Calu3 (cell line): ENCODE results near the gene RADIL. TPM values are rescaled to one million over a fixed set of nuclear protein-coding genes. Genes with fewer than 3 reads are reported as not detected.

Source experiments
- BruUV-seq: library from RNA; stranded (reverse); fragments of 400-500 nt; replicated peaks from 2 replicates; lab custom pipeline; 2021; lab: Mats Ljungman, UMichigan
- CTCF ChIA-PET: fragments of 300-600 bp; sonication (Branson Sonifier 250); formaldehyde crosslinking; loops from one replicate; lab custom pipeline; 2022; ENCODE audit warnings: antibody characterized with exemption; lab: Charles Lee
- DNase-seq: peaks from one replicate; pipeline ENCODE4 v3.0.0; 2022
- H3K27ac Mint-ChIP-seq: one replicate; pipeline ENCODE4 v1.8.0; 2022; ENCODE audit warnings: mixed read lengths; ENCODE audit not compliant: unreplicated experiment
- H3K27me3 Mint-ChIP-seq: one replicate; pipeline ENCODE4 v1.8.0; 2022; ENCODE audit warnings: mixed read lengths; ENCODE audit not compliant: unreplicated experiment
- H3K36me3 Mint-ChIP-seq: one replicate; pipeline ENCODE4 v1.8.0; 2022; ENCODE audit warnings: mild to moderate bottlenecking, moderate library complexity, mixed read lengths; ENCODE audit not compliant: insufficient read depth, unreplicated experiment
- H3K4me1 Mint-ChIP-seq: one replicate; pipeline ENCODE4 v1.8.0; 2022; ENCODE audit warnings: mild to moderate bottlenecking, low read depth, mixed read lengths; ENCODE audit not compliant: unreplicated experiment
- H3K4me3 Mint-ChIP-seq: one replicate; pipeline ENCODE4 v1.8.0; 2022; ENCODE audit warnings: mild to moderate bottlenecking, low read depth, moderate library complexity, mixed read lengths; ENCODE audit not compliant: unreplicated experiment
- H3K9me3 Mint-ChIP-seq: one replicate; pipeline ENCODE4 v1.8.0; 2022; ENCODE audit warnings: low read depth, mixed read lengths; ENCODE audit not compliant: unreplicated experiment
- CTCF ChIP-seq: fragments of 200-600 bp; IDR thresholded peaks from one replicate; pipeline ENCODE4 v1.8.0; 2022; ENCODE audit warnings: antibody characterized with exemption; ENCODE audit not compliant: unreplicated experiment
- intact Hi-C: fragments of 100-400 bp; cut with micrococcal nuclease; formaldehyde crosslinking; loops from one replicate; pipeline ENCODE4 v1.10.0; 2022; ENCODE audit not compliant: unreplicated experiment
- microRNA-seq: library from miRNA; unstranded; fragments of <30 nt; microRNA quantifications from one replicate; pipeline ENCODE4 v1.2.0, GENCODE V29; 2022
- total RNA-seq: library from RNA; stranded (reverse); gene quantifications from 2 replicates; pipeline ENCODE4 v1.2.3, GENCODE V29; 2022

The RADIL gene
- total RNA-seq, 1 experiment from 2014 or later: 1.8 TPM

- Mint-ChIP-seq H3K4me1 (peaks cover 19% of the 10 kb centered on the region), H3K27ac (no peak overlapping the region), H3K27me3 (no peaks in the 10 kb centered on the region), H3K36me3 (peaks cover 80% of the 10 kb centered on the region), H3K9me3 (no peaks in the 10 kb centered on the region), H3K4me3 (no peak overlapping the region)
- intact Hi-C loops: loop anchor here (10.0 kb wide), 1 partner anchor 137 kb away; no protein-coding TSS in a partner anchor
- no TSS peak for BruUV-seq
- CTCF ChIA-PET: interaction anchor here (1.1 kb wide), 1 partner anchor 110 kb away, joined by 3 read pairs; no protein-coding TSS in a partner anchor
- TF ChIP-seq CTCF: no peak
- DNase-seq: no peak
Observed at GRCh38 chr7:4751398-4751947, 132.0 kb downstream of the RADIL start.

GRCh38 chr7:4749798-4750197, 133.7 kb downstream of the RADIL start:
- H3K27me3 Mint-ChIP-seq: no peaks in the 10 kb centered on the region

GRCh38 chr7:4749363-4749762, 134.2 kb downstream of the RADIL start:
- CTCF ChIA-PET: no interaction called here
- TF ChIP-seq CTCF: no peak
- H3K27ac Mint-ChIP-seq: peak overlapping the region; percentile 70
- intact Hi-C loops: no loop called here
- H3K4me3 Mint-ChIP-seq: no peak overlapping the region
- H3K4me1 Mint-ChIP-seq: peaks cover 36% of the 10 kb centered on the region
- DNase-seq: no peak
- BruUV-seq: no TSS peak
- H3K27me3 Mint-ChIP-seq: no peaks in the 10 kb centered on the region
- H3K36me3 Mint-ChIP-seq: peaks cover 88% of the 10 kb centered on the region
- H3K9me3 Mint-ChIP-seq: no peaks in the 10 kb centered on the region

More at GRCh38 chr7:4749798-4750197, 133.7 kb downstream of the RADIL start:
- no TSS peak for BruUV-seq
- CTCF ChIA-PET: interaction anchor here (0.6 kb wide), 1 partner anchor 919 kb away, joined by 4 read pairs; no protein-coding TSS in a partner anchor
- H3K36me3 Mint-ChIP-seq: peaks cover 88% of the 10 kb centered on the region
- no peak overlapping the region for H3K4me3 Mint-ChIP-seq
- DNase-seq: no peak
- TF ChIP-seq CTCF: no peak
- intact Hi-C loops: loop anchor here (10.0 kb wide), 1 partner anchor 135 kb away; no protein-coding TSS in a partner anchor
- peaks cover 32% of the 10 kb centered on the region for H3K4me1 Mint-ChIP-seq
- H3K27ac Mint-ChIP-seq: no peak overlapping the region
- H3K9me3 Mint-ChIP-seq: no peaks in the 10 kb centered on the region

Small RNA genes lying within 50 kb of the gene (microRNA-seq; reads per million reads assigned to microRNA genes)
- gene MIR4656: not detected

Other genes starting within 250 kb of the RADIL start
- gene FOXK1, start 201.4 kb downstream of the RADIL start, total RNA-seq: 65.9 and 67.1 TPM in 2 replicates
- 66.1 and 70.7 TPM in 2 replicates for gene AP5Z1, start 108.1 kb downstream of the RADIL start, total RNA-seq
- 0.07 TPM in 1 of 2 replicates, not detected in the other for gene PAPOLB, start 21.7 kb downstream of the RADIL start, total RNA-seq
- not detected in 2 replicates for gene MMD2, start 75.5 kb upstream of the RADIL start, total RNA-seq
- gene RBAK, start 162.1 kb upstream of the RADIL start, total RNA-seq: 14.8 and 15.7 TPM in 2 replicates